K562 (cell line): ENCODE data around the gene LACTBL1. TPM values are rescaled to one million over a fixed set of nuclear protein-coding genes. Genes with fewer than 3 reads are reported as not detected.

Source experiments
- ATAC-seq: fragments of 200-7000 bp; cut with Tn5 transposase; 3 replicates; pipeline ENCODE4 v1.9.1; 2020; ENCODE audit warnings: moderate library complexity
- BruUV-seq: library from RNA; stranded (reverse); fragments of 400-500 nt; replicated peaks from 2 replicates; lab custom pipeline; 2021; lab: Mats Ljungman, UMichigan
- CTCF ChIA-PET: fragments of 300-600 bp; formaldehyde crosslinking; extraction: SDS; loops from one replicate; lab custom pipeline; 2021; ENCODE audit warnings: low intra/inter-chr PET ratio; lab: Yijun Ruan, JAX
- POLR2A ChIA-PET: fragments of 300-600, 350-650 bp; sonication (Branson Sonifier 250); formaldehyde crosslinking; extraction: SDS; loops from one replicate; lab custom pipeline; 2021; ENCODE audit warnings: antibody characterized with exemption, inconsistent platforms; lab: Yijun Ruan, JAX
- DNase-seq, 4 experiments: peaks; one replicate each; pipeline versions ENCODE4 v3.0.0 to v3.0.0-alpha.2; 2011 to 2018; ENCODE audit warnings: low spot score in 3 of 4, mixed read lengths in 3 of 4; ENCODE audit errors: extremely low read depth in 1 of 4
- FAIRE-seq: peaks from 2 replicates; lab custom pipeline; 2011; peaks lifted over from hg19 to GRCh38; lab: Jason Lieb, UNC
- H2AFZ ChIP-seq: 2 replicates; pipeline ENCODE4 v1.6.0; 2011; ENCODE audit warnings: low read depth, low read length, control low read depth, inconsistent platforms
- H3K27ac ChIP-seq: fragments of 200-600 bp; 3 replicates; pipeline ENCODE4 v1.8.0; 2011; ENCODE audit warnings: low read depth, mild to moderate bottlenecking, control low read depth, inconsistent platforms, low read length, moderate library complexity, mixed read lengths; ENCODE audit errors: extremely low read depth
- H3K27me3 ChIP-seq, 2 experiments: fragments of 300-600 bp in 1 of 2; 2 replicates in 1 of 2; 3 replicates in 1 of 2; pipeline versions ENCODE4 v1.6.0 to v1.8.0; 2011; ENCODE audit warnings: inconsistent platforms in 2 of 2, low read length in 2 of 2, mild to moderate bottlenecking in 1 of 2, mixed read lengths in 1 of 2, moderate library complexity in 1 of 2; ENCODE audit not compliant: control insufficient read depth in 2 of 2, insufficient read depth in 2 of 2
- H3K36me3 ChIP-seq: fragments of 300-600 bp; 3 replicates; pipeline ENCODE4 v1.8.0; 2011; ENCODE audit warnings: mild to moderate bottlenecking, low read length, inconsistent platforms; ENCODE audit not compliant: control insufficient read depth, insufficient read depth
- H3K4me1 ChIP-seq, 2 experiments: fragments of 200-600 bp in 1 of 2; replicated peaks in 1 of 2; 2 replicates in 1 of 2; 3 replicates in 1 of 2; pipeline versions ENCODE4 v1.5.1 to v1.8.0; 2011; ENCODE audit warnings: inconsistent platforms in 2 of 2, low read length in 2 of 2, mild to moderate bottlenecking in 1 of 2, mixed read lengths in 1 of 2, moderate library complexity in 1 of 2; ENCODE audit not compliant: control insufficient read depth in 2 of 2, insufficient read depth in 2 of 2
- H3K4me2 ChIP-seq: 2 replicates; pipeline ENCODE4 v1.6.1; 2011; ENCODE audit warnings: low read length, control low read depth, inconsistent platforms, mixed read lengths; ENCODE audit not compliant: insufficient read depth
- H3K4me3 ChIP-seq: fragments of 200-600 bp; sonication (generic), shearing (Covaris generic); 2 replicates; pipeline ENCODE4 v1.5.1; 2016; ENCODE audit warnings: control low read depth, inconsistent platforms
- H3K79me2 ChIP-seq: fragments of 200-600 bp; 3 replicates; pipeline ENCODE4 v1.8.0; 2011; ENCODE audit warnings: low read length, inconsistent platforms; ENCODE audit not compliant: control insufficient read depth, insufficient read depth
- H3K9ac ChIP-seq, 2 experiments: 2 replicates each; pipeline versions ENCODE4 v1.6.0 to v1.6.1; 2011; ENCODE audit warnings: low read depth in 2 of 2, low read length in 2 of 2, control low read depth in 1 of 2, inconsistent platforms in 1 of 2, mild to moderate bottlenecking in 1 of 2, mixed read lengths in 1 of 2; ENCODE audit not compliant: insufficient read depth in 1 of 2
- H3K9me1 ChIP-seq: one replicate; pipeline ENCODE4 v1.6.0; 2011; ENCODE audit warnings: inconsistent platforms, mild to moderate bottlenecking, low read length, moderate library complexity; ENCODE audit not compliant: control insufficient read depth, insufficient read depth
- H3K9me3 ChIP-seq: replicated peaks from 2 replicates; pipeline ENCODE4 v1.5.1; 2011; ENCODE audit warnings: low read depth, low read length, inconsistent platforms; ENCODE audit not compliant: control insufficient read depth, insufficient read depth
- H4K20me1 ChIP-seq: replicated peaks from 2 replicates; pipeline ENCODE4 v1.6.1; 2011; ENCODE audit warnings: low read length, inconsistent platforms, mixed read lengths; ENCODE audit not compliant: control insufficient read depth, insufficient read depth
- CREB1 ChIP-seq, 2 experiments: sonication (generic) in 1 of 2; formaldehyde crosslinking in 1 of 2; IDR thresholded peaks; 2 replicates each; pipeline versions ENCODE4 v1.6.1 to v1.8.0; 2012 to 2022; ENCODE audit warnings: inconsistent platforms in 1 of 2, mild to moderate bottlenecking in 1 of 2, missing genetic modification reagents in 1 of 2, moderate library complexity in 1 of 2
- E2F5 ChIP-seq: sonication (generic); formaldehyde crosslinking; IDR thresholded peaks from 2 replicates; pipeline ENCODE4 v1.8.0; 2022; ENCODE audit warnings: mild to moderate bottlenecking, missing genetic modification reagents
- MEF2D ChIP-seq: conservative IDR thresholded peaks from 2 replicates; pipeline ENCODE4 v1.6.1; 2016; ENCODE audit warnings: low read depth, missing genetic modification characterization, missing compliant biosample characterization
- NFIC ChIP-seq: fragments of 450-650 bp; IDR thresholded peaks from 2 replicates; pipeline ENCODE4 v1.6.1; 2017; ENCODE audit warnings: mild to moderate bottlenecking, inconsistent platforms
- NR2C2 ChIP-seq, 2 experiments: fragments of 200-800 bp in 1 of 2; sonication (Bioruptor generic) in 1 of 2; sonication (generic) in 1 of 2; formaldehyde crosslinking in 1 of 2; IDR thresholded peaks; 2 replicates each; pipeline versions ENCODE4 v1.6.1 to v1.8.0; 2016 to 2022; ENCODE audit warnings: mild to moderate bottlenecking in 1 of 2, missing compliant biosample characterization in 1 of 2, missing genetic modification characterization in 1 of 2, missing genetic modification reagents in 1 of 2
- STAG1 ChIP-seq: sonication (generic); formaldehyde crosslinking; IDR thresholded peaks from 2 replicates; pipeline ENCODE4 v1.5.0; 2020; ENCODE audit warnings: missing genetic modification reagents, borderline replicate concordance
- USF2 ChIP-seq: sonication (generic); formaldehyde crosslinking; IDR thresholded peaks from 2 replicates; pipeline ENCODE4 v1.5.0; 2020; ENCODE audit warnings: missing genetic modification reagents
- ZBTB40 ChIP-seq, 2 experiments: fragments of 450-650 bp in 1 of 2; sonication (generic) in 1 of 2; formaldehyde crosslinking in 1 of 2; IDR thresholded peaks; 2 replicates each; pipeline versions ENCODE4 v1.7.1 to v1.9.0; 2016 to 2022; ENCODE audit warnings: inconsistent platforms in 1 of 2, mild to moderate bottlenecking in 1 of 2, missing genetic modification reagents in 1 of 2
- ZNF121 ChIP-seq: sonication (generic); formaldehyde crosslinking; conservative IDR thresholded peaks from 2 replicates; pipeline ENCODE4 v1.8.0; 2022; ENCODE audit warnings: missing genetic modification reagents
- ZNF232 ChIP-seq: sonication (generic); formaldehyde crosslinking; IDR thresholded peaks from 2 replicates; pipeline ENCODE4 v1.8.0; 2022; ENCODE audit warnings: mild to moderate bottlenecking, missing genetic modification reagents
- WGBS: fragments of 100-300 bp; shearing (Covaris generic); methylation state at CpG from one replicate; pipeline ENCODE4 v1.1.6; 2016; ENCODE audit warnings: low coverage, mixed read lengths; ENCODE audit not compliant: insufficient coverage; ENCODE audit errors: missing lambda C conversion rate; 5-methylcytosine and 5-hydroxymethylcytosine counted together
- in situ Hi-C: fragments of 300-500 bp; cut with MboI; formaldehyde crosslinking; loops from 4 replicates; pipeline ENCODE4 v1.15.0; 2018; ENCODE audit warnings: inconsistent platforms, mixed read lengths
- intact Hi-C: fragments of 100-400 bp; cut with micrococcal nuclease; formaldehyde crosslinking; loops from 2 replicates; pipeline ENCODE4 v1.14.2; 2022
- polyA plus RNA-seq, 8 experiments: library from polyadenylated mRNA; depleted of rRNA in 4 of 8; stranded (reverse) in 5 of 8; unstranded in 3 of 8; fragments of >200 nt; fragmentation: Nextera tagmentation in 2 of 8; fragmentation: Illumina TruSeq in 1 of 8; extraction: Ambion mirVana in 2 of 8; extraction: Trizol in 1 of 8; gene quantifications; 2 replicates each; pipeline versions ENCODE4 v1.2.1 to v1.2.3, GENCODE V29; 2011 to 2014; ENCODE audit warnings: inconsistent platforms in 1 of 8, missing spikeins in 1 of 8
- total RNA-seq, 7 experiments: library from RNA; depleted of rRNA in 6 of 7; stranded (reverse); fragments of >200 nt in 6 of 7; fragmentation: Illumina TruSeq in 2 of 7; extraction: Trizol in 2 of 7; gene quantifications; 2 replicates each; pipeline versions ENCODE4 v1.2.1 to v1.2.3, GENCODE V29; 2011 to 2021; ENCODE audit warnings: low replicate concordance in 1 of 7

Gene LACTBL1
- total and polyA plus RNA-seq, 9 of the 15 experiments (the other 6 are each of a cell fraction or from before 2014, with no cell fraction given): not detected

- Histone ChIP-seq H3K9me1 (no peaks in the 10 kb centered on the region), H4K20me1 (peaks cover 18% of the 10 kb centered on the region; the same call in 1 of the 2 replicates), H3K9ac (no peak overlapping the region), H3K4me1 (peaks cover 0 to 3% of the 10 kb centered on the region in 2 experiments; a peak in 1 of 5 replicates), H3K9me3 (no peaks in the 10 kb centered on the region; the same call in 1 of the 2 replicates), H3K4me3 (no peak overlapping the region), H3K27ac (no peak overlapping the region), H2AFZ (no peak overlapping the region), H3K36me3 (no peaks in the 10 kb centered on the region), H3K27me3 (peaks cover 31 to 83% of the 10 kb centered on the region in 2 experiments), H3K79me2 (no peaks in the 10 kb centered on the region), H3K4me2 (no peak overlapping the region; the same call in 1 of the 2 replicates)
- peak; percentile 73 for ATAC-seq
- ChIA-PET POLR2A (interaction anchor here (0.6 to 1.4 kb wide), 2 partner anchors 10 to 399 kb away, joined by 4 read pairs; no protein-coding TSS in a partner anchor), CTCF (no interaction called here)
- in situ Hi-C loops: no loop called here
- FAIRE-seq: no peak
- under 1% methylated on average over 11 of the region's 11 CpGs for WGBS
- BruUV-seq: no TSS peak
- intact Hi-C loops: no loop called here
- DNase-seq: peak; percentile 15 to 48 (median 38)
- no peak for TF ChIP-seq E2F5 (CRISPR knock-in tag)
- TF ChIP-seq CREB1 (IDR thresholded peaks at IDR 0.05): no peak
- TF ChIP-seq CREB1 (CRISPR knock-in tag; IDR thresholded peaks at IDR 0.05): no peak
- TF ChIP-seq NR2C2 (CRISPR knock-in tag; IDR thresholded peaks at IDR 0.05): no peak
- peak; percentile 38; the same call in 1 of the 2 replicates for TF ChIP-seq NR2C2 (tag; IDR thresholded peaks at IDR 0.05)
- TF ChIP-seq ZBTB40 (IDR thresholded peaks at IDR 0.05): peak; percentile 54; the same call in 1 of the 2 replicates
- TF ChIP-seq ZBTB40 (CRISPR knock-in tag; IDR thresholded peaks at IDR 0.05): no peak
- TF ChIP-seq ZNF232 (CRISPR knock-in tag): no peak
- TF ChIP-seq ZNF121: no peak
- no peak for TF ChIP-seq MEF2D (tag)
- TF ChIP-seq NFIC: peak; percentile 71
- no peak for TF ChIP-seq STAG1 (CRISPR knock-in tag)
- peak; percentile 55 for TF ChIP-seq USF2 (CRISPR knock-in tag)
These were observed 63.7 kb downstream of the LACTBL1 start for GRCh38 chr1:22908880-22909426.
